NCI-H2029 treated with DMSO at 0.1 percent for 48 hours (cell line): ENCODE results near the gene TRMT1.
"Not testable (repeated sequence)": the region's sequence is repeated elsewhere in the genome, so short reads cannot be mapped to it uniquely, and the experiment has no call there.

ENCODE experiments used
- DNase-seq: peaks from one replicate; lab custom pipeline; 2025; lab: John Stamatoyannopoulos, UW

TRMT1 gene

GRCh38 chr19:13150187-13150930 lies 33.8 kb upstream of the TRMT1 start, which contains the start of the genes IER2 and STX10:
Gene IER2, plus strand, starts transcription at chr19:13150411. Its CDS starts 2,776 bp downstream, at chr19:13153187.
Gene STX10, minus strand, starts transcription at chr19:13150375. Its CDS starts 202 bp downstream, at chr19:13150173.
- peak; percentile 83 for DNase-seq

- DNase-seq = no peak
Observed at GRCh38 chr19:13149628-13150186, 33.2 kb upstream of the TRMT1 start.

DNA sequence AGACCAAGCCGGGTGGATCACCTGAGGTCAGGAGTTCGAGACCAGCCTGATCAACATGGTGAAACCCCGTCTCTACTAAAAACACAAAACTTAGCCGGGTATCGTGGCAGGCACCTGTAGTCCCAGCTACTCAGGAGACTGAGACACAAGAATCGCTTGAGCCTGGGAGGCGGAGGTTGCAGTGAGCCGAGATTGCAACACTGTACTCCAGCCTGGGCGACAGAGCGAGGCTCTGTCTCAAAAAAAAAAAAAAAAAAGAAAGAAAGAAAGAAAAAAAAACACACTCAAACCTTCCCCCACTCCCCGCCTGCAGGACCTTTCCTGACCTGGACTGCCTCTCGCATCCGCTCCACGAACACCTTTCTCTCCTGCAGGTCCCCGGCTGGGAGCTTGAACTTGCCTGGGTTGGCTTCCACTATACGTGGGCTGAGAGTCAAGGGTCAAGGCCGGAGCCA lies 32.7 kb upstream of the TRMT1 start:
- DNase-seq = not testable (repeated sequence)

GRCh38 chr19:13146763-13147563 lies 30.4 kb upstream of the TRMT1 start:
- no peak for DNase-seq

DNA sequence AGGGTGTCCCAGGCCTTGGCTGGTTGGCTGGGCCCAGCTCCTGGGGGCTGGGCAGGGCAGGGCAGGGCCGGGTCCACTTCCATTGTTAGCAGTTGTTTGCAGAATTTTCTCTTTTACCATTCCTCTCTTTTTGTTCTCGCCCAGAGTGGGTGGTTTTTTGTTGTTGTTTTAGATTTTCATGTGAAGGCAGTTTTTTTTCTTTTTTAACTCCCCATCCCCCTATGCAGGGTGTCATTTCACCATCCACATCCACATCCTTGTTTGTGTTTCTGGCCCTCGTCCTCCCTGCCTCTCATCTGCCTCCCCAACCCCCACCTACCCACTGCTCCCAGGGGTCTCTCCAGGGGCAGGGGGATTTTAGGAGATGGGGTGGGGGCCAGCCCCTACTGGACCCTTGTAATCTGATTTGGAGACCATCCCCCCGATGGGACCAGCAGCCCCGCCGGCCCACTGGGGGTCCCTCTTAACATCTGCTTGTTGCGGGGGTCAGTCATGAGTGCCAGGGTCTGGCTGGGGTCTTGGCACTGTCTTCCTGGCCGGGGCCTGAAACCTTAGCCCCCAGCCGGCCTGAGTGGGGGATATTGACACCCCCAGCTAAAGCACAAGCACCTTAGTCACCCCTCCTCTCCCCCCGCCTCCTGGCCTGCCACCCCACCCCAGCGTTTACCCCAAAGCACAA lies 23.2 kb upstream of the TRMT1 start:
- DNase-seq = no peak

GRCh38 chr19:13138916-13139198 lies 22.3 kb upstream of the TRMT1 start:
- no peak for DNase-seq

DNA sequence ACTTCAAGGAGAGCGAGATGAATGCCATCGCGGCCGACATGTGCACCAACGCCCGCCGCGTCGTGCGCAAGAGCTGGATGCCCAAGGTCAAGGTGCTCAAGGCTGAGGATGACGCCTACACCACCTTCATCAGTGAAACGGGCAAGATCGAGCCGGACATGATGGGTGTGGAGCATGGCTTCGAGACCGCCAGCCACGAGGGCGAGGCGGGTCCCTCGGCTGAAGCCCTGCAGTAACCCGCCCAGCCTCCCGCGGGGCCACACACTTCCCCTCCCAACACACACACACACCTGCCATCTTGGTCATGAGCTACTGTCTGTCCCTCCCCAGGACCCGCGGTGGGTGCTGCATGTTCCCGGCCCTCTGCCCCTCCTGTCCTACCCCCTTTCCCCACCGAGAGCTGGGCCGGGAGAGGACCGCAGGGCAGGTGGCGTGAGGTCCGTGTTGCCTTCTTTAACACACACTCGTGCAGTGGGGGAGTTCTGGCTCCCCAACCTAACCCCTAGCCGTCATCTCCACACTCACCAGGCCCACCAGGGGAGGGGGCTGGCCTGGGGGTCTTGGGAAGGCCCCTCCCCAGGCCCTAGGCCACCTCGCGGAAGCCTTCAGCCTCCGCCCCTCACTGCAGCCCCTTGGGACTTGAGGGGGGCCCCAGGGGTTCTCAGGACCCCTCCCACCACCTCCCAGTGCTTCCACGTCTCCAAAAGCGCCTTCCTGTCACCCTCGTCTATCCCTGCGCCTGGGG lies 21.8 kb upstream of the TRMT1 start:
- DNase-seq = no peak

GRCh38 chr19:13137290-13137794 lies 20.8 kb upstream of the TRMT1 start:
- no peak for DNase-seq

DNA sequence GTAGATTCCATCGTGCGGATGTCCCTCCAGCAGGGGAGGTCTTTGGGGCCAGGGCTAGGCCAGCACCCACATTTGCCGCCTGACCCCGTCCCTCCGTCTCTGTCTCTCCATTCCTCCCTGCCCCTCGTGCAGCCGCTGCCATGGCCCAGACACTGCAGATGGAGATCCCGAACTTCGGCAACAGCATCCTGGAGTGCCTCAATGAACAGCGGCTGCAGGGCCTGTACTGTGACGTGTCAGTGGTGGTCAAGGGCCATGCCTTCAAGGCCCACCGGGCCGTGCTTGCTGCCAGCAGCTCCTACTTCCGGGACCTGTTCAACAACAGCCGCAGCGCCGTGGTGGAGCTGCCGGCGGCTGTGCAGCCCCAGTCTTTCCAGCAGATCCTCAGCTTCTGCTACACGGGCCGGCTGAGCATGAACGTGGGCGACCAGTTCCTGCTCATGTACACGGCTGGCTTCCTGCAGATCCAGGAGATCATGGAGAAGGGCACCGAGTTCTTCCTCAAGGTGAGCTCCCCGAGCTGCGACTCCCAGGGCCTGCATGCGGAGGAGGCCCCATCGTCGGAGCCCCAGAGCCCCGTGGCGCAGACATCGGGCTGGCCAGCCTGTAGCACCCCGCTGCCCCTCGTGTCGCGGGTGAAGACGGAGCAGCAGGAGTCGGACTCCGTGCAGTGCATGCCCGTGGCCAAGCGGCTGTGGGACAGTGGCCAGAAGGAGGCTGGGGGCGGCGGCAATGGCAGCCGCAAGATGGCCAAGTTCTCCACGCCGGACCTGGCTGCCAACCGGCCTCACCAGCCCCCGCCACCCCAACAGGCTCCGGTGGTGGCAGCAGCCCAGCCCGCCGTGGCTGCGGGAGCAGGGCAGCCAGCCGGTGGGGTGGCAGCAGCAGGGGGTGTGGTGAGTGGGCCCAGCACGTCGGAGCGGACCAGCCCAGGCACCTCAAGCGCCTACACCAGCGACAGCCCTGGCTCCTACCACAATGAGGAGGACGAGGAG lies 18.8 kb upstream of the TRMT1 start:
- no peak for DNase-seq

DNA sequence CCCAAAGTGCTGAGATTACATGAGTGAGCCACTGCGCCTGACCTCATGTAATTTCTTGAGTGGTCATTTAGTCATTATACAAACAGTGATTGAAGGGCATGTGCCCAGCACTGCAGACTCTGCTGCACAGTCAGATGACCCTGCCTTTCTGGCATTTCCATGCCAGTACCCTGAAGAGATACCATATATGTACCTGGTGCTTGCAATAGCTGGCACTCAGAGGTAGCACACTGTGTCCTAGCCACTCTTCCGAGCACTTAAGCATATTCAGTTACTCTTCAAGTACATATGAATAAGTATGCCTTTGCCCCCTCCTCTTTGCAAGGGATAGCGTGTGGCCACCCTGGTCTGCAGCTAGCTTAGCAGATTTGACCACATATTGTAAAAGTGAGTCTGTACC lies 18.1 kb upstream of the TRMT1 start:
- DNase-seq = no peak

DNA sequence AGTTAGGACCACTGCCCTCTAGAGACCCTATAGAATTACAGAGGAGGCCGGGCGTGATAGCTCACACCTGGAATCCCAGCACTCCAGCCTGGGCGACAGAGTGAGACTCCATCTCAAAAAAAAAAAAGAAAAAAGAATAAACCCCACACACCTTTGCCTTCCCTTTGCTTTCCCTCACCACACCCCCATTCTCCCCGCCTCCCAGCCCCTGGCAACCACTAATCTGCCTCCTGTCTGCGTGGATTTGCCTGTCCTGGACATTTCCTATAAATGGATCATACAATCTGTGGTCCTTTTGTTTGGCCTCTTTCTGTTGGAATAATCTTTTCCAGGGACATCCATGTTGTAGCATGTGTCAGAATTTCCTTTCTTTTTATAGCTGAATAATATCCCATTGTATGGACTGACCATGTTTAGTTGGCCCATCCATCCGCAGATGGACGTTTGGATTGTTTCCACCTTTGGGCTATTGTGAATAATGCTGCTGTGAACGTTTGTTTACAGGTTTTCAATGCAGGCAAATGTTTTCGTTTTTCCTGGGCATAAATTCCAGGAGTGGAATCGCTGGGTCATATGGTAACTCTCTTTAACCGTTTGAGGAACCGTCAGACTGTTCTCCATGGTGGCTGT lies 16.8 kb upstream of the TRMT1 start:
- DNase-seq = no peak

DNA sequence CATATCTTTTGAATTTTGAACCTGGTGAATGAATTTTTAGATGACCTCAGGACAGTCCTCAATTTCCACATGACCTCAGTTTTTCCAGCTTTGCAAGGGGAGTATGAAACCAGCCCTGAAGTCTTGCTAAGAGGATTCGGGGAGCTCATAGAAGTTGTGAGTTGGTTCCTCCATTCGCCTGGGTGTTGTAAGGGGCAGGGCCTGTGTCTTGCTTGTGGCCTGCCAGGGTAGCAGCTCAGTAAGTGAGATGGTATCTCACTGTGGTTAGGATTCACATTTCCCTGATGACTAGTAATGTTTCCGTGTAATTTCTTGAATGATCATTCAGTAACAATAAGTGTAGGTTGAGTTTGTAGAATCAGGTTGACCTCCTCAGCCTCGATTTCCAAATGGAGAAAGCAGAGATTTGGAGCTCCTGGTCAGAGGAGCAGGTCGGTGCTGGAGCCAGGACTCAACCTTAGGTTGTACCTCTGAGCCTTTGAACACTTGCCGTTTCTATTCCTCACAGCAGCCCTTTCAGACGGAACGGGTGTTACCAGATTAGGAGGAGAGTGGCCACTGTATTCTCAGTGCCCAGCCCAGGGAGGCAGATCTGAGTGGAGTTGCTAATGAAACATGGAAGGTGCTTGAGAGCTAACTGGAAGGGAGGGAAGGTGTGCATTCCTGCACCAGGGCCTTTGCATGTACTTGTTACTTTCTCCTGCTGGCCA lies 16.1 kb upstream of the TRMT1 start:
- DNase-seq = no peak

DNA sequence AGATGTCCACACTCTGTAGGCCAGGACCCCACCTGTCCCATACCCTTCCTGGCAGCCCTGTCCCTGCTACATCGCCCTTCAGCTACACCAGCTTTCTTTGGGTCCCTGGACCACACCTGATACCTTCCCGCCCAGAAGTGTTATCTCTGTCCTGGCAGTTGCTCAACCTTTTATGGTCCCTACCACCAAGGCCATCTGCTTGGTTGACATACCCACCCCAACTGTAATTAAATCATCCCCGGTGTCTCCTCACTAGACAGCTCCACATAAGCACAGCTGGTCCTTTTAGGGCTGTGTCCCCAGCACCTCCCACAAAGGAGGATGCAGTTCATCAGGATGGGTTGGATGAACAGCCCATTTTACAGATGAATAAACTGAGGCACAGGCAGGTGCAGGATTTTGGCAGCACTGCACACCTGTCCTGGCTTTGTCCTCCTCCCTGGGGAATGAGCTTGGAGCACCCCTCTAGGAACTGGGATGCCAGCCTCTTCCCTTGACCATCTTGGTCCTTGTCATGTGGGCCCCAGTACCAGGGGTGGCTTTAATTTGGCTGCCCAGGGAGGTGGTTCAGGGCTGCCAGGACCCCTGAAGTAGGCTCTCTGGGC lies 14.4 kb upstream of the TRMT1 start:
- no peak for DNase-seq

DNA sequence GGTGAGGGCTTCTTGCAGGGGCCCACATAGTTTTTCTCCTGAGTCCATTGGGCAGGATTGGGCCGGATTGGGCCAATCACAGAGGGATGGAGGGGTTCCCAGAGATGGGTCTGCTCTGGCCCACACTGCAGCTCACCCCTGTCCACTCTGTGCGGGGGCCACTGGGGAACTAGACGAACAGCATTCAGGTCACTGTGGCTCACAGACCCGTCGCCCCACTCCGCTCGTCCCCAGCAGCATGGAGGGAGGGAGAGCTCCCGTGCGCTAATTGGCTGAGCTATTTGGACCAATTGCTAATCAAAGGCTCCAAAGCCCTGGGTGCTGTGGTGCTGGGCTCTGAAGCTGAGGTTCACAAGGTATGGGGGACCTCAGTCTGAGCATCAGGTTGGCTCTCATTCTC lies 12.8 kb upstream of the TRMT1 start:
- no peak for DNase-seq

GRCh38 chr19:13128583-13128982 lies 12.0 kb upstream of the TRMT1 start:
- no peak for DNase-seq

- DNase-seq = no peak
Observed at GRCh38 chr19:13127811-13128575, 11.5 kb upstream of the TRMT1 start.

DNA sequence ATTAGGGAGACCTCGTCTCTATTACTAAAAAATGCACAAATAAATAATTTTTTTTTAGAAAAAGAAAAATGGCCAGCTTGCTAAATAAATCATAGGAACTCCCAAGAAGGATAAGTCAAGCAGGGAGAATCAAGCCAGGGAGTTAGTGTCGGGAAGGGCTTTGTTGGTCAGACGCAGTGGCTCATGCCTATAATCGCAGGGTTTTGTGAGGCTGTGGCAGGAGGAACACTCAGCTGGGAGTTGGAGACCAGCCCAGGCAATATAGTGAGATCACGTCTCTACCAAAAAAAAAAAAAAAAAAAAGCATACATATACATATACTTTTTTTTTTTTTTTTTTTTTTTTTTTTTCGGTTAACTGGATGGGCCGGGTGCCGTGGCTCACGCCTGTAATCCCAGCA lies 10.5 kb upstream of the TRMT1 start:
- DNase-seq = no peak
